MM.1S (cell line): Measurements from ENCODE around the gene ANXA10.

Experiments
- EZH2phosphoT487 ChIP-seq: fragments of 300-600 bp; sonication (generic); IDR thresholded peaks from 2 replicates; pipeline ENCODE4 v1.6.1; 2018; ENCODE audit warnings: antibody characterized with exemption, low read length
- TF ChIP-seq, protein P1 (sequence below): fragments of 300-600 bp; sonication (generic); IDR thresholded peaks from 2 replicates; pipeline ENCODE4 v1.5.1; 2016; ENCODE audit warnings: antibody characterized with exemption, low read length, mixed read lengths

DNA sequence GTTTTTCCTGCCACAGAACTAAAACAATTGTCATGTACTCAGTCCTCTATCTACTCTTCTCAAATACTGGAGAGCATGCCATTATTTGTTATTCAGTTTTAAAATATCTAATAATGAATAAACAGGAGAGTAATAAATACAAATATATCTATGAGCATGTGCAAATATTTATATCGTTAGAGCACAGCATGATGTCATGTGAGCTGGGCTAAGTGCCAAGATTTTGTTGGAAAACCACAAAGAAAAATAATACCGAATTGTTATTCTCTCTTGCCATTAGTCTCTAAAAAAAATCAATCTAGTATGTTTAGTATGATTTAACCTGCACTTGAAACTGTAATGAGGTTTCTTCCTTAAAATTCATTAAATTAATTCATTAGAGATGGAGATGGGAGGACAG lies 129.0 kb downstream of the ANXA10 start:
- TF ChIP-seq, protein P1, sequence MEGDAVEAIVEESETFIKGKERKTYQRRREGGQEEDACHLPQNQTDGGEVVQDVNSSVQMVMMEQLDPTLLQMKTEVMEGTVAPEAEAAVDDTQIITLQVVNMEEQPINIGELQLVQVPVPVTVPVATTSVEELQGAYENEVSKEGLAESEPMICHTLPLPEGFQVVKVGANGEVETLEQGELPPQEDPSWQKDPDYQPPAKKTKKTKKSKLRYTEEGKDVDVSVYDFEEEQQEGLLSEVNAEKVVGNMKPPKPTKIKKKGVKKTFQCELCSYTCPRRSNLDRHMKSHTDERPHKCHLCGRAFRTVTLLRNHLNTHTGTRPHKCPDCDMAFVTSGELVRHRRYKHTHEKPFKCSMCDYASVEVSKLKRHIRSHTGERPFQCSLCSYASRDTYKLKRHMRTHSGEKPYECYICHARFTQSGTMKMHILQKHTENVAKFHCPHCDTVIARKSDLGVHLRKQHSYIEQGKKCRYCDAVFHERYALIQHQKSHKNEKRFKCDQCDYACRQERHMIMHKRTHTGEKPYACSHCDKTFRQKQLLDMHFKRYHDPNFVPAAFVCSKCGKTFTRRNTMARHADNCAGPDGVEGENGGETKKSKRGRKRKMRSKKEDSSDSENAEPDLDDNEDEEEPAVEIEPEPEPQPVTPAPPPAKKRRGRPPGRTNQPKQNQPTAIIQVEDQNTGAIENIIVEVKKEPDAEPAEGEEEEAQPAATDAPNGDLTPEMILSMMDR, result no peak
- no peak for TF ChIP-seq EZH2phosphoT487
